Nephron progenitor cell (in vitro differentiated cells): Measurements from ENCODE around the gene UAP1L1.

Experiments used
- DNase-seq: peaks from one replicate; pipeline ENCODE4 v3.0.0; 2021
- H3K27ac Mint-ChIP-seq: 2 replicates; pipeline ENCODE4 v1.8.0; 2021; ENCODE audit warnings: mild to moderate bottlenecking, moderate library complexity, mixed read lengths
- H3K27me3 Mint-ChIP-seq: 2 replicates; pipeline ENCODE4 v1.8.0; 2021; ENCODE audit warnings: mild to moderate bottlenecking, low read depth, mixed read lengths; ENCODE audit not compliant: poor library complexity
- H3K36me3 Mint-ChIP-seq: 2 replicates; pipeline ENCODE4 v1.8.0; 2021; ENCODE audit warnings: low read depth, mixed read lengths
- H3K4me1 Mint-ChIP-seq: 2 replicates; pipeline ENCODE4 v1.8.0; 2021; ENCODE audit warnings: mixed read lengths
- H3K4me3 Mint-ChIP-seq: 2 replicates; pipeline ENCODE4 v1.8.0; 2021; ENCODE audit warnings: mild to moderate bottlenecking, moderate library complexity, mixed read lengths
- H3K9me3 Mint-ChIP-seq: 2 replicates; pipeline ENCODE4 v1.8.0; 2021; ENCODE audit warnings: mild to moderate bottlenecking, moderate library complexity, mixed read lengths
- CTCF ChIP-seq: fragments of 200-600 bp; sonication (generic); IDR thresholded peaks from 2 replicates; pipeline ENCODE4 v1.5.0; 2021; ENCODE audit warnings: antibody characterized with exemption

The UAP1L1 gene

GRCh38 chr9:137107312-137107921, 30.1 kb downstream of the UAP1L1 start:
- Mint-ChIP-seq H3K4me3 (no peak overlapping the region), H3K9me3 (no peaks in the 10 kb centered on the region), H3K36me3 (no peaks in the 10 kb centered on the region), H3K27me3 (no peaks in the 10 kb centered on the region), H3K27ac (no peak overlapping the region), H3K4me1 (no peaks in the 10 kb centered on the region)
- no peak for TF ChIP-seq CTCF
- DNase-seq: no peak

- no peaks in the 10 kb centered on the region for H3K4me1 Mint-ChIP-seq
These were observed 30.7 kb downstream of the UAP1L1 start for GRCh38 chr9:137107982-137108381.

DNA sequence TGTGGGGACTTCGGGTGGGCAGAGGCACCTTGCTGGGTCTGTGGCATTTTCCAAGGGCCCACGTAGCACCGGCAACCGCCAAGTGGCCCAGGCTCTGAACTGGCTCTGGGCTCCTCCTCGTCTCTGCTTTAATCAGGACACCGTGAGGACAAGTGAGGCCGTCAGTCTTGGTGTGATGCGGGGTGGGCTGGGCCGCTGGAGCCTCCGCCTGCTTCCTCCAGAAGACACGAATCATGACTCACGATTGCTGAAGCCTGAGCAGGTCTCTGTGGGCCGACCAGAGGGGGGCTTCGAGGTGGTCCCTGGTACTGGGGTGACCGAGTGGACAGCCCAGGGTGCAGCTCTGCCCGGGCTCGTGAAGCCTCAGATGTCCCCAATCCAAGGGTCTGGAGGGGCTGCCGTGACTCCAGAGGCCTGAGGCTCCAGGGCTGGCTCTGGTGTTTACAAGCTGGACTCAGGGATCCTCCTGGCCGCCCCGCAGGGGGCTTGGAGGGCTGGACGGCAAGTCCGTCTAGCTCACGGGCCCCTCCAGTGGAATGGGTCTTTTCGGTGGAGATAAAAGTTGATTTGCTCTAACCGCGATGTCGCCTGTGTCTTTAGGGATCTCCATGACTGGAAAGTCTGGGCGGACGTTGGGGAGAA, 31.4 kb downstream of the UAP1L1 start:
- DNase-seq: no peak
- no peak overlapping the region for H3K27ac Mint-ChIP-seq
- no peaks in the 10 kb centered on the region for H3K9me3 Mint-ChIP-seq
- no peak for TF ChIP-seq CTCF
- H3K36me3 Mint-ChIP-seq: no peaks in the 10 kb centered on the region
- H3K27me3 Mint-ChIP-seq: peaks cover 11% of the 10 kb centered on the region
- no peaks in the 10 kb centered on the region for H3K4me1 Mint-ChIP-seq
- H3K4me3 Mint-ChIP-seq: no peak overlapping the region

More at GRCh38 chr9:137107982-137108381, 30.7 kb downstream of the UAP1L1 start:
- TF ChIP-seq CTCF: no peak
- Mint-ChIP-seq H3K27me3 (peaks cover 3% of the 10 kb centered on the region), H3K9me3 (no peaks in the 10 kb centered on the region), H3K4me3 (no peak overlapping the region), H3K27ac (no peak overlapping the region), H3K36me3 (no peaks in the 10 kb centered on the region)
- DNase-seq: no peak

DNA sequence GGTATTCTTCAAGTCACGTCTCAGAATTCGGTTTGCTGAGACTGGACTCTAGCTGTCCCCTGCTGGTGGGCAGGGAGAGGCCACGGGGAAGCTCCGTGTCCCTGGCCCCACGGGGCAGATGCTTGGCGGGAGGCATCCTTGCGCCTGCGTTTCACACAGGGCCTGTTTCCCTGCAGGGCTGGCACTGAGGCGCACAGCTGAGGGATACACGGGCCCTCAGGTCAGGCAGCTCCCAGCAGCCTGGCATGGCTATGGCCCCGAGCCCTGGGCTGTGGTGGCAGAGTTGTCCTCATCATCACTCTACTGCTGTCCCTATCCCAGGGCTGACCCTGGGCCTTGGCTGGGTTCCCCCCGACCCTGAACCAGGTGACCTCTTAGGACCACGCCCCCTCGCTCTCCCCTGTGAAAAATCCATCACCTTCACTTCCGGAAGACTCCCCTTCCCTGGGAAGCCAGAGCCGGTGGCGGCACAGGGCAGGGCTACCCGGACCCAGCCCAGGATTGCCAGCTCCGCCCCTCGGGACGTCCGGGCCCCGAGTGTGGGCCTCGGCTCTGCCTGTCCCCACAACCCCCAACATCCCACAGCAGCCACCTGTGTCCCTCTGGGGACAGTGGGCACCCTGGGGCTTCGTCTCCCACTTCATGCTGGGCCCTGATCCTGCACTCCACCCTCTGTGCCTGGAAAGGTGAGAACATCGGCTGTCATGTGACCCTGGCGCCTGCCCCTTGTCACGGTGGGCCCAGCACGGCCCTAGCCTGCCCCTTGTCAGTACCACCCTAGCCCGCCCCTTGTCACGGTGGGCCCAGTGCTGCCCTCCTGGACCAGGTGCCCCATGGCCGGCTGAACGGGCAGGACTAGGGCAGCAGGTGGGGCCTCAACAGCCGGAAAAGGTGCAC, 32.2 kb downstream of the UAP1L1 start:
- H3K9me3 Mint-ChIP-seq: no peaks in the 10 kb centered on the region
- no peak overlapping the region for H3K4me3 Mint-ChIP-seq
- TF ChIP-seq CTCF: no peak
- H3K4me1 Mint-ChIP-seq: no peaks in the 10 kb centered on the region
- no peaks in the 10 kb centered on the region for H3K36me3 Mint-ChIP-seq
- H3K27ac Mint-ChIP-seq: no peak overlapping the region
- no peak for DNase-seq
- peaks cover 11% of the 10 kb centered on the region for H3K27me3 Mint-ChIP-seq

DNA sequence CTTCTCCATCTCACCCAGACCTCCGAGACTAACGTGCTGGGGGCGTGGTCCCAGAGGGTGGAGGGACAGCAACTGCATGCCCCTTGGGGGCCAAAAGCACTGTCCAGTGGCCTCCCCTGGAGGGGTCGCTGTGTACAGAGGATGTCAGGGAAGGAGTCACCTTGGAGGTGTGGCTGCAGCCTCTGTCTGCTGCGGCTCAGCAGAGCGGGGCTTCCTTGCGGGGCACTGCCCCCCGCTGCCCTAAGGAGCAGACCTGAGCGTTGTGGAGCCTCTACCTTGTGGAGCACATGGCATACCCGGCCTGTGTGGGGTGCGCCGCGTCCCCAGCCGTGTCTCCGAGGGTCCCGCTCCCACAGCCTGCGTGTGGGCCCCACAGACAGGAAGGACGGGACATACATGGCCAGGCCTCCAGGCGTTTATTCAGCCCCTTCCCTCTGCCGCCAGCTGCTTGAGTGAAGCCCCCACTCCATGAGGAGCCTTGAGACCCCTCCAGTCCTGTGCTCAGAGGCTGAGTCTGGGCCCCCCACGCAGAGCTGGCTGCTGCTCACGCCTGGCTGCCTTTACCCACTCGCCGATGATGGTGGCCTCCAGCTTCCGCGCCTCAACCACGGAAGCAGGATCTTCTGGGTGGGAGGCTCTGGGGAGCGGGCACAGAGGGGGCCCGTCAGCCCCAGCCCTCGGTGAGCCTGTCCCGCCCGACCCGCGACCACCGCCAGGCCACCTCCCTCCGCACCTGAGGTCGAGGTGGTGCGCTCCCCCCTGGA, 33.0 kb downstream of the UAP1L1 start:
- Mint-ChIP-seq H3K27me3 (peaks cover 16% of the 10 kb centered on the region), H3K4me1 (no peaks in the 10 kb centered on the region), H3K4me3 (no peak overlapping the region), H3K36me3 (no peaks in the 10 kb centered on the region), H3K27ac (no peak overlapping the region), H3K9me3 (no peaks in the 10 kb centered on the region)
- no peak for TF ChIP-seq CTCF
- DNase-seq: no peak
